Measurements from ENCODE around the gene PPP1R7. TPM values are rescaled to one million over a fixed set of nuclear protein-coding genes. Genes with fewer than 3 reads are reported as not detected.
A peak's percentile ranks its signal among the peaks of the same experiment; 100 is the strongest.

The PPP1R7 gene
- total RNA-seq, 3 donors from 2014 or later: 66.3 to 74.1 (median 73.7) TPM

DNA sequence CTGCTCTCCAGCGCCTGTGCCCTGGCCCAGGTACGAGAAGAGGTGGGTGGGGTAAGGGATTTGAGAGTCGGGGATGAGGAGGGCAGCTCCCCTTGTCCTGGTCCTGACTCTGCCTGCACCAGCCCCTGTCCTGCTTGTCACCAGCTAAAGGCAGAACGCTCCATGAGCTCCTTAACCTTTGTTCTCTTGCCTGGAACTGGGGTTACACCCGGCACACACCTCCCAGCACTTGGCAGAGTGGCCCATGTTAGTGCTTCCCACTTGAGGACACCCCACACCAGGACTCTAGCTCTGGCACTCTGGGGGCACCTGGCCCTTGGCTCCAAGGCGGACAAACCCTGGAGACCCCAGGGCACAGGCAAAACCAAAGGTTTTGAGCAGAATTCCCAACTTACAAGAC lies 57.4 kb downstream of the PPP1R7 start:
- Mint-ChIP-seq H3K9me3 (no peaks in the 10 kb centered on the region), H3K27me3 (ENCODE audit: low read depth) (no peaks in the 10 kb centered on the region), H3K36me3 (ENCODE audit: insufficient read depth) (no peaks in the 10 kb centered on the region), H3K4me1 (ENCODE audit: low read depth) (no peaks in the 10 kb centered on the region), H3K4me3 (no peak overlapping the region)
- no peak for DNase-seq
- no peak for ATAC-seq

DNA sequence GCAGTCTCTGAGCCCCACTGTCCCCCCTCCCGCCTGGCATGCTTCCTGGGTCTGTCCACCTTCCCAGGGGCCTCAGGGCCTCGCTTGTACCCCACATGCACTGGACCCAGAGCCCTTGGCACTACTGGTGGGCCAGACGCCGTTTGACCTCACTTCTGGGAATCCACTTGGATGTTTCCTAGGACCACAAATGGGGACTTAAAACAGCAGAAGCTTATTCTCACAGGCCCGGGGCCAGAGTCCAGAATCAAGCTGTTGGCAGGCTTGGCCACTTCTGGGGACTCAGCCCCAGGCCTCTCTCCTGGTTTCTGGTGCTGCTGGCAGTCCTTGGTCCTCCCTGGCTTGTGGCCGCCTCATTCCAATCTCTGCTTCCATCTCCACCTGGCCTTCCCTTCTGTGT lies 57.8 kb downstream of the PPP1R7 start:
- H3K36me3 Mint-ChIP-seq (ENCODE audit: insufficient read depth): no peaks in the 10 kb centered on the region
- no peaks in the 10 kb centered on the region for H3K9me3 Mint-ChIP-seq
- no peak for ATAC-seq
- DNase-seq: no peak
- H3K27me3 Mint-ChIP-seq (ENCODE audit: low read depth): no peaks in the 10 kb centered on the region
- no peaks in the 10 kb centered on the region for H3K4me1 Mint-ChIP-seq (ENCODE audit: low read depth)
- no peak overlapping the region for H3K4me3 Mint-ChIP-seq

DNA sequence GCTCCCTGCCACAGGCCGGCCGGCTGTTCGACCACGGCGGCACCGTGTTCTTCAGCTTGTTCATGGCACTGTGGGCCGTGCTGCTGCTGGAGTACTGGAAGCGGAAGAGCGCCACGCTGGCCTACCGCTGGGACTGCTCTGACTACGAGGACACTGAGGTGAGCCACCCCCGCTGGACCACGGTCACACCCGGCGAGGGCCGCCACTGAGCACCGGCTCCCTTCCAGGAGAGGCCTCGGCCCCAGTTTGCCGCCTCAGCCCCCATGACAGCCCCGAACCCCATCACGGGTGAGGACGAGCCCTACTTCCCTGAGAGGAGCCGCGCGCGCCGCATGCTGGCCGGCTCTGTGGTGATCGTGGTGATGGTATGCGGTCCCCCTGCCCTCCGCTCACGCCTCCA lies 59.0 kb downstream of the PPP1R7 start:
- Mint-ChIP-seq H3K27me3 (ENCODE audit: low read depth) (no peaks in the 10 kb centered on the region), H3K36me3 (ENCODE audit: insufficient read depth) (no peaks in the 10 kb centered on the region), H3K9me3 (no peaks in the 10 kb centered on the region), H3K4me1 (ENCODE audit: low read depth) (no peaks in the 10 kb centered on the region), H3K4me3 (no peak overlapping the region)
- ATAC-seq: no peak
- no peak for DNase-seq

DNA sequence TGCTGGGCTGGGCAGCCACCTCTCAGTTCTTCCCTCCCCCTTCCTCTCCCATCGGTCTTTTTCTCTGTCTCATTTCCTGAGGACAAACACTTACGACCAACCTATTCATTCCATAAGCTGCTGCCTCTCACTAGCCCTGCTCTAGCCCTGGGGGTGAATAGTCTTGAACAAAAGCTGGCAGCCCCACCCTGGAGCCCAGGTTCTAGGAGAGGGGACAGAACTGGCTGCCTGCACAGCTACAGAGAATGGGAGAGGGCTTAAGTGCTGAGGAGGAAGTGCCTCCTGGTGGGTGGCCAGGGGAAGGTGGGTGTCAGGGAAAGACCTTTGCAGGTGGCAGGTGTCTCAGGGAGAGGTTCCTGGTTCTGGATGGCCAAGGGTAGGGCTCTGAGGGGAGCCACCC lies 61.0 kb downstream of the PPP1R7 start:
- Mint-ChIP-seq H3K36me3 (ENCODE audit: insufficient read depth) (no peaks in the 10 kb centered on the region), H3K4me1 (ENCODE audit: low read depth) (no peaks in the 10 kb centered on the region), H3K4me3 (no peak overlapping the region), H3K27me3 (ENCODE audit: low read depth) (no peaks in the 10 kb centered on the region), H3K9me3 (no peaks in the 10 kb centered on the region)
- ATAC-seq (no peak), DNase-seq (no peak)

DNA sequence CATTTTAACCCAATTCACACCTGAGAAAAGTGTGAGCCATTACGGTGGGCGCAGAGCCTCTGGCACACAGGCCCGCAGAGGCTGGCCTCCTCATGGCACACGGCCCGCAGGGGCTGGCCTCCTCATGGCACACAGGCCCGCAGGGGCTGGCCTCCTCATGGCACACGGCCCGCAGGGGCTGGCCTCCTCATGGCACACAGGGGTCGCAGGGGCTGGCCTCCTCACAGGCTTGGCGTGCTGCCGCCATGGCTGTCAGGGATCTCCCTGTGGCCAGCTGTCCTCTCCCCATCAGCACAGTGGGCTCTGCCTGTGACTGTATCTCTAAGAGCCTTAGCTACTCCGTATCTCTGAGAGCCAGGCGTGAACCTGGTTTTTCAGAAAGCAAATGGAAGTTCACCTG lies 62.8 kb downstream of the PPP1R7 start:
- ATAC-seq: no peak
- H3K27me3 Mint-ChIP-seq (ENCODE audit: low read depth): no peaks in the 10 kb centered on the region
- H3K9me3 Mint-ChIP-seq: no peaks in the 10 kb centered on the region
- H3K4me1 Mint-ChIP-seq (ENCODE audit: low read depth): peaks cover 1% of the 10 kb centered on the region
- H3K4me3 Mint-ChIP-seq: no peak overlapping the region
- H3K36me3 Mint-ChIP-seq (ENCODE audit: insufficient read depth): no peaks in the 10 kb centered on the region
- DNase-seq: no peak

DNA sequence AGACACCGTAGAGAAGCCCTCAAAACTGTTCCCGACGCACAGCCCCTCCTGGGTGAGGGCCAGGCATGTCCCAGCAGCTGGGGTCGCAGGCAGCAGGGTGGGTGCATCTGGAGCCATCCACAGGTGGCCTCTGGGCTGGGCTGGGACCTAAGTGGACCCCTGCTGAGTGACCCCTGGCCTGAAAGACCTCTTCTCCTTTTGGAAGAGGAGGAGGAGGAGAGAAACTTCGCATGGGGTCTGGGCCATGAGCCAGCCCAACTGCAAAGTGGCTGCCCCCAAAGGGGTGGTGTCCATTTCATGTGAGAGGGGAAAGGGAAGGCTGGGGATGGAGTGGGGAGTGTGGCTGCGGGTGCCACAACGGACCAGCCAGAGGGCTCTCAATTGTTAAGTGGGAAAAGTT lies 63.3 kb downstream of the PPP1R7 start:
- Mint-ChIP-seq H3K9me3 (no peaks in the 10 kb centered on the region), H3K4me3 (no peak overlapping the region), H3K4me1 (ENCODE audit: low read depth) (peaks cover 4% of the 10 kb centered on the region), H3K27me3 (ENCODE audit: low read depth) (peaks cover 2% of the 10 kb centered on the region), H3K36me3 (ENCODE audit: insufficient read depth) (no peaks in the 10 kb centered on the region)
- ATAC-seq (no peak), DNase-seq (no peak)

DNA sequence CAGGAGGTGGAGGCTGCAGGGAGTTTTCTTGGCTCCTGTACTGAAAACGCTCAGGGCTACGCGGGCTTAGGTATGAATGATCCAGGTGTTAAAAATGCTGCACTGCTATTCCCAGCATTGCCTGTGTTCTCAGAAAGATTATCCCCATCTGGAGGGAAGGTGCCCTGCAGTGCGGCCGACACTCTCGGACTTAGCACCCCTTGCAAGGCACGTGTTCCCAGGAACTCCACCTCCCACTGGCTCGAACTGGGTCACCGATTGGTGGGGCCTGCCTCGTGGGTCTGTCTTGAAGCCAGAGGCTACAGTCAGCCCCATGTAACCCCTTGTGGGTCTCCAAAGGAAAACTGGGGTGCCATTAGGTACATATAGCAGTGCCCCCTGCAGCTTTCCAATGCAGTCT lies 63.9 kb downstream of the PPP1R7 start:
- no peak for ATAC-seq
- Mint-ChIP-seq H3K36me3 (ENCODE audit: insufficient read depth) (no peaks in the 10 kb centered on the region), H3K9me3 (no peaks in the 10 kb centered on the region), H3K4me1 (ENCODE audit: low read depth) (peaks cover 10% of the 10 kb centered on the region), H3K27me3 (ENCODE audit: low read depth) (peaks cover 2% of the 10 kb centered on the region), H3K4me3 (no peak overlapping the region)
- DNase-seq: no peak

DNA sequence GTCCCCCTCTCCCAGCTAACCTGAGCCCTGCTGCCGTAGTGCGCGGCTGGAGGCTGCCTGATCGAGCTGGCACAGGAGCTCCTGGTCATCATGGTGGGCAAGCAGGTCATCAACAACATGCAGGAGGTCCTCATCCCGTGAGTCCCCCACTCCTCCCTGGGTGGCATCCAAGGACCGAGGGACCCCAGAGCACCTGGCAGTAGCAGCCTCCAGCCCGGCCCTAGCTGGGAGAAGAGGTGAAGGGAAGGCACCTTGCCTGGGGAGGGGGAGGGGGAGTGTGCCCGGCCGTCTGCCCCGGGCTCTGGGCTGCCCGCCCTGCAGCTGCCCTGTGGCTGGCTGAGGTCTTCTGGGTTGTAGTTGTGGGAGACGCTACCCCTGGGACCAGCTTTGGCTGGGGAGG lies 64.5 kb downstream of the PPP1R7 start:
- H3K4me1 Mint-ChIP-seq (ENCODE audit: low read depth): peaks cover 12% of the 10 kb centered on the region
- peaks cover 2% of the 10 kb centered on the region for H3K27me3 Mint-ChIP-seq (ENCODE audit: low read depth)
- DNase-seq (no peak), ATAC-seq (no peak)
- no peaks in the 10 kb centered on the region for H3K9me3 Mint-ChIP-seq
- no peaks in the 10 kb centered on the region for H3K36me3 Mint-ChIP-seq (ENCODE audit: insufficient read depth)
- no peak overlapping the region for H3K4me3 Mint-ChIP-seq

DNA sequence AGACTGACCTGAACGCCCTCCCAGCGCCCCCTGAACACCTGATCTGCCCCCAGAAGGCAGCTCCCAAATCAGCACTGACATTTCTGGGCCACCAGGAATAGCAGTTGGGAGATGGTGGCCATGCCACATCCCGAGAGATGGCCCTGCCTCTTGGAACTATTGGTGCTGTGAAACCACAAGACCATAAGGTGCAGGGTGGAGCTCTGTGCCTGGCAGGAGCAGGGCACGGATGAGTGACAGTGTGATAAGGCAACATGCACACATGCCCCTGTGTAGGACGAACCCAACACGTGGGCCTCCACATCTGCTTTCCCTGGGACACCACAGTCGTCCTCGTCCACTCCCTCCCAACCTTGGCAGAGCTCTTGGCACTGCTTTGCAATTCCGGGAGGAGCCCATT lies 65.2 kb downstream of the PPP1R7 start:
- H3K9me3 Mint-ChIP-seq: no peaks in the 10 kb centered on the region
- no peaks in the 10 kb centered on the region for H3K36me3 Mint-ChIP-seq (ENCODE audit: insufficient read depth)
- no peak overlapping the region for H3K4me3 Mint-ChIP-seq
- DNase-seq: no peak
- peaks cover 12% of the 10 kb centered on the region for H3K4me1 Mint-ChIP-seq (ENCODE audit: low read depth)
- no peak for ATAC-seq
- peaks cover 2% of the 10 kb centered on the region for H3K27me3 Mint-ChIP-seq (ENCODE audit: low read depth)

DNA sequence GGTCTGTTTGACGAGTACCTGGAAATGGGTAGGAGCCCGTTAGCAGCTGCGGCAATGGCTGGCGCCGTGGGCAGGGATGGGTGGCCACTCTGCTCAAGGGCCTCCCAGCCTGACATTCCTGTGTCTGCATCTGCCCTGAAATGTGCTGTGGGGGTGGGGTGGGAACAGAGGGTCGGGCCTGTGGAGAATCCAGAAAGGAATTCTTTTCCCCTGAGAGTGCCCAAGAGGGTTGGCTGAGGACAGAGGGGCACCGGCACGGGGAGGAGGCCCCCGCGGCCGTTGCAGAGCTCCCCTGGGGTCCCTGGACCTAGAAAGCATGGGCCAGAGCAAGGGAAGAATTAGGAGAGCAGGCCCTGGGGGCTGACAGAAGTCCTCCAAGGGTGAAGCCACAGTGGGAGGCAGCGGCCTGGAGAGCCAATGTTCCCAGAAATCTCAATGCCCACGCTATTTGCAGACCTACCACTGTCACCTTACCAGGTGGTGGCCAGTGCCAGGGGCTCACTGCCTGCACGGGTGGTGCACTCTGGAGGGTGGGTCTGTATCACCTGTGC lies 66.0 kb downstream of the PPP1R7 start:
- no peak for DNase-seq
- Mint-ChIP-seq H3K4me3 (peak overlapping the region; percentile 69), H3K27me3 (ENCODE audit: low read depth) (peaks cover 2% of the 10 kb centered on the region), H3K9me3 (no peaks in the 10 kb centered on the region), H3K36me3 (ENCODE audit: insufficient read depth) (no peaks in the 10 kb centered on the region), H3K4me1 (ENCODE audit: low read depth) (peaks cover 12% of the 10 kb centered on the region)
- ATAC-seq: no peak

DNA sequence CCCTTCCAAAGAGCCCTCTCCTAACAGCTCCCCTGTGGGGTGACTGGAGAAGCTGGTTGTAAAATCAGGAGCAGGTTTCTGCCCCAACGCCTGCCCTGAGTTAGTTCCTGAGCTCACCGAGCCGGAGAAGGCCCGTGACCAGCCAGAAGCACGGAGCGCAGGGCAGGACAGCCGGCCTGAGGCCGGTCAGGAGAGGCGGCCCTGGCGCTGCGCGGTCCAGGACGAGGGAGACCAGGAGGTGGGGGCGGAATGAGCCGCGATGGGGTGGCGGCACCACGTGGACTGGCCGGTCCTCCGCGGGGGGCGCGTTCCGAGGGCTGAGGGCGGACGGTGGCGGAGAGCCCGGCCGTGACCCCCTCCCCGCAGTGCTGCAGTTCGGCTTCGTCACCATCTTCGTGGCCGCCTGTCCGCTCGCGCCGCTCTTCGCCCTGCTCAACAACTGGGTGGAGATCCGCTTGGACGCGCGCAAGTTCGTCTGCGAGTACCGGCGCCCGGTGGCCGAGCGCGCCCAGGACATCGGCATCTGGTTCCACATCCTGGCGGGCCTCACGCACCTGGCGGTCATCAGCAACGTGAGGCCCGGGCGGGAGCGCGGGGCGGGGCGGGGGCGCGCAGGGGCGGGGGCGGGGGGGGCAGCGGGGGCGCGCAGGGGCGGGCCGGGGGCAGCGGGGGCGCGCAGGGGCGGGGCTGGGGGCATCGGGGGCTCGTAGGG lies 67.2 kb downstream of the PPP1R7 start:
- H3K27me3 Mint-ChIP-seq (ENCODE audit: low read depth): peaks cover 2% of the 10 kb centered on the region
- peak; percentile 39 to 40 for ATAC-seq
- no peaks in the 10 kb centered on the region for H3K36me3 Mint-ChIP-seq (ENCODE audit: insufficient read depth)

DNA sequence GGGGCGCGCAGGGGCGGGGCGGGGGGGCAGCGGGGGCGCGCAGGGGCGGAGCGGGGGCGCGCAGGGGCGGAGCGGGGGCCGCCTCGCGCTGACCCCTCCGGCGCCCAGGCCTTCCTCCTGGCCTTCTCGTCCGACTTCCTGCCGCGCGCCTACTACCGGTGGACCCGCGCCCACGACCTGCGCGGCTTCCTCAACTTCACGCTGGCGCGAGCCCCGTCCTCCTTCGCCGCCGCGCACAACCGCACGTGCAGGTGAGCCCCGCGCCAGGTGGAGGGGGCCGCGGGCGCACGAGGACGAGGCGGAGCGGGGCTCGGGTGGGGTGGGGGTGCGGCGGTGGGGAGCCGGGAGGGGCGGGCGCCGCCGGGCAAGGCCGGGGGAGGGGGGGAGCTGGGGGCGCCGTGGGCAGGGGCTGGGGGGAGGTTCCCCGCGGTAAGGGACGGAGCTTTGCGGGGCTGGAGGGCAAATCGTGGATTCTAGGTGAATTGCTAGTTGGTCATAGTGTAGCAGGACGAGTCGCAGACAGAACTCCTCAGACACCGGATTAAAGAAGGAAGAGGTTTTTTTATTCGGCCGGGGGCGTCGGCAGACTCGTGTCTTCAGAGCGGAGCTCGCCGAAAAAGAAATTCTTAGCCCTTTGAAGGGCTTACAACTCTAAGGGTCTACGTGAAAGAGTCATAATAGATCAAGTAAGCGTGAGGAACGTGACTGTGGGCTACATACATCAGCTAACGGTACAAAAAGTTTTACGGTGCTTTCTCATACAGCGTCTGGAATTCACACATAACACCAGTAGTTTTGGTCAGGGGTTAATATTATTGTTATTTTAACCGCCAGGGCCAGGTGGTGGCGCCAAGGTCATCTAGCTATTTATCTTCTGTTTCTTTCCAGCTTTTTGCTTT lies 68.1 kb downstream of the PPP1R7 start:
- peak; percentile 17 for DNase-seq
- Mint-ChIP-seq H3K9me3 (no peaks in the 10 kb centered on the region), H3K4me1 (ENCODE audit: low read depth) (peaks cover 12% of the 10 kb centered on the region), H3K36me3 (ENCODE audit: insufficient read depth) (no peaks in the 10 kb centered on the region), H3K27me3 (ENCODE audit: low read depth) (peaks cover 2% of the 10 kb centered on the region), H3K4me3 (peak overlapping the region; percentile 87)
- peak; percentile 35 to 37 for ATAC-seq

More for the DNA sequence above, 67.2 kb downstream of the PPP1R7 start:
- peak; percentile 18 for DNase-seq
- Mint-ChIP-seq H3K4me3 (peak overlapping the region; percentile 69), H3K4me1 (ENCODE audit: low read depth) (peaks cover 12% of the 10 kb centered on the region), H3K9me3 (no peaks in the 10 kb centered on the region)

DNA sequence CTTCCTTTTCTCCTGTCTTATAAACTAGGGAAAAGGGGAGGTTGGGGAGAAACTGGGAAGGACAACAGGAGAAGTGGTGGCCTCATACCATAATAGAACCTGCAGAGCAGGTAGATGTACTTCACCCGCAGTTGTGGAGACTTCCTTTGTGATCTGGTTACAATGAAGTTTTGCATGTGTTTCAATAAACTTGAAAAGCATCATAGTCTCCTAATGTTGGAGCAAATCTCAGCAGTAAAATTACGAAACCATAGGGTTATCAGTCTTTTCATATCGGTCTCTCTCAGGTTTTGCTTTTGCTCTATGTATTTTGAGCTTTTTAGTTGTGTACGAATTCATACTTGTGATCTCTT lies 68.7 kb downstream of the PPP1R7 start:
- peaks cover 12% of the 10 kb centered on the region for H3K4me1 Mint-ChIP-seq (ENCODE audit: low read depth)
- peaks cover 2% of the 10 kb centered on the region for H3K27me3 Mint-ChIP-seq (ENCODE audit: low read depth)
- ATAC-seq (no peak), DNase-seq (no peak)
- no peaks in the 10 kb centered on the region for H3K9me3 Mint-ChIP-seq
- peak overlapping the region; percentile 87 for H3K4me3 Mint-ChIP-seq
- no peaks in the 10 kb centered on the region for H3K36me3 Mint-ChIP-seq (ENCODE audit: insufficient read depth)

DNA sequence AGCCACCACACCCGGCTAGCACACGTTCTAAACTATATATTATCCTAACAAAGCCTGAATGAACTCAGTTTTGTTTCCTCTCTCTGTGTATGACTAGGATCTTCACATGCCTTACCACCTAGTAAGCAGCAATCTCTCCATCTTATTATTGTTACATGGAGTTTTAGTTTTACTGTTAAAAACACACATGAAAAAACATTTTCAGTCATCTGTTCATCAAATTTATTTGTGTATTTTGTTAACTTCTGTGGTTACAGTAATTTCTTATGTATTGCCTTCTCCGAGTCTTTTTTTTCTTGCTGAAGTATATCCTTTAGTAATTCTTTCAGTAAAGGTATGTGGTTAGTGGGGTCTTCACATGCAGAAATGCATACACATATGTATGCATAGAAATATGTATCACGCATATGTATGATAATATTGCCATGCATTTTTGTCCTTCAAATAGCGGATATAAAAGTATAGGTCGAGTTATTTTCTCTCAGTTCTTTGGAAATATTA lies 69.6 kb downstream of the PPP1R7 start:
- no peaks in the 10 kb centered on the region for H3K36me3 Mint-ChIP-seq (ENCODE audit: insufficient read depth)
- H3K9me3 Mint-ChIP-seq: no peaks in the 10 kb centered on the region
- H3K4me3 Mint-ChIP-seq: no peak overlapping the region
- DNase-seq (no peak), ATAC-seq (no peak)
- peaks cover 2% of the 10 kb centered on the region for H3K27me3 Mint-ChIP-seq (ENCODE audit: low read depth)
- peaks cover 17% of the 10 kb centered on the region for H3K4me1 Mint-ChIP-seq (ENCODE audit: low read depth)
